ENCODE measurements around the gene OR2M7.
"Not testable (repeated sequence)": the region's sequence is repeated elsewhere in the genome, so short reads cannot be mapped to it uniquely, and the experiment has no call there.

The OR2M7 gene, protein sequence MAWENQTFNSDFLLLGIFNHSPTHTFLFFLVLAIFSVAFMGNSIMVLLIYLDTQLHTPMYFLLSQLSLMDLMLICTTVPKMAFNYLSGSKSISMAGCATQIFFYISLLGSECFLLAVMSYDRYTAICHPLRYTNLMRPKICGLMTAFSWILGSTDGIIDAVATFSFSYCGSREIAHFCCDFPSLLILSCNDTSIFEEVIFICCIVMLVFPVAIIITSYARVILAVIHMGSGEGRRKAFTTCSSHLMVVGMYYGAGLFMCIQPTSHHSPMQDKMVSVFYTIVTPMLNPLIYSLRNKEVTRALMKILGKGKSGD

DNA sequence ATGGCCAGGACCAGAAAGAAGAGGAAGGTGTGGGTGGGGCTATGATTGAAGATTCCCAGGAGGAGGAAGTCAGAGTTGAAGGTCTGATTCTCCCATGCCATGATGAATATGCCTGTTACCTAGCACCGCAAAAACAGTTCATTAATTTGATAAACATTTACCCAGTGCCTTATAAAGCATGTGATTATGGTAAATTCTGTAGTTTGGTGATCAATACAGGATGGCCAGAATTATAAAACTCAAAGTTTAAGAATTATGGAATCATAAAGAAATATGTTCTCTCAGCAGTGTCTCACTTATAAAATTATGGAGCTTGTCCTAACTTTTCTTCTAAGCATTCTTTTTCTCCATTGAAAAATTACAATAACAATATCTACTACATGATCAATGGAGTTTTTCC, at the start of gene OR2M7:
TSS of gene OR2M7 (minus strand) at position 101 of the 400 bp plus-strand sequence. CDS start at position 101, 0 bp downstream.
- no peak for DNase-seq (ENCODE audit: low read depth)

DNA sequence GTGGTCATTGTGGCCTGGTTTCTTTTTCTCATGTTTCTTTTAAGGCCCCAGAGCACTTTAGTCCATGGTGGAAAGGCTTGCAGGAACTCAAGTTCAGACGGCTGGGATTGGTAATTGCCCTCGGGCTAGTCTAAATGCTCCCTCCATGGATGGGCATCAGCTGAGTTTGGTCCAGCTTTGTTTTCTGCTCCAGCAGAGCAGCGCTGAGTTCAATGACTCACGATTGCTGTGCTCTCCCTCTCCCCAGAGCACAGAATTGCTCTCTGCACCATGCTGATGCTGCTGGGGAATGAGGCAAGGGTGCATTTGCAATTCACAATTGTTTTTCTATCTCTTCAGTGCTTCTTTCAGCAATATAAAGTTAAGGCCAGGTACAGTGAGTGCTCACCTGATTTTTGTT, 49.4 kb upstream of the OR2M7 start:
- no peak for DNase-seq (ENCODE audit: low read depth)

DNA sequence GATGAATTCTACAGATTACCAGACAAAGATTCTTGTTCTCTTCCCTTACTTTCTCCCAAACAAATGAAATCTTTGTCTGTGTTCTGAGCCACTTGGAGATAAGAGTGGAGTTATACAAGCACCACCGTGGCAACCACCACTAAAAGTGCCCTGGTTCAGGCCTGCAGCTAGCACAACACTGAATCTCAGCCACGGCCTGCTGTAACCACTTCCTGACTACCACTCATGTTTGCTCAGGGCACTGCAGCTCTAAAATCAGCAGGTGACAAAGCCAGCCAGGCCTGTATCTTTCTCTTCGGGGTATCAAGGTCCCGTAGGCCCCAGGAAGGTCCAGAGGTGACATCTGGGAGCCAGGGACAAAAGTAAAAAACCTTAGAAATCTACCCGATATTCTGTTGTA, 48.0 kb upstream of the OR2M7 start:
- DNase-seq (ENCODE audit: low read depth), result no peak

DNA sequence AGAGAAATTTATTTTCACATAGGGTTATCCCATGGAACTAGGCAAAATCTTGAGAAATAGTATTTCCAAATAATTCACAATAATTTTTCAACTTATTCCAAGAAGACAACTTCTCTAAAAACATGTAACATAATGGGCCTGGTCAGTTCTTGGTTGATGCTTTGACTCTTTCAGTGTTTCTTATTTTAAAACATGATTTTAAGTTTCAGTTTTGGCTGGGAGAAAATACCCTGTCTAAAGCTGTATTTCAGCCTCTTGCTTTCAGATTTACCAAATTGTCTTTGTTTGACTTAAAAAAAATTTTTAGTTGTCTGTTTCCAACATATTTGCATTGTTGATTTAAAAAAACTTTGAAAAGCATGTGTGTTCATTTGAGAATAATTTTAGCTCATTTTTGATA, 42.2 kb upstream of the OR2M7 start:
- DNase-seq (ENCODE audit: low read depth), result no peak

DNA sequence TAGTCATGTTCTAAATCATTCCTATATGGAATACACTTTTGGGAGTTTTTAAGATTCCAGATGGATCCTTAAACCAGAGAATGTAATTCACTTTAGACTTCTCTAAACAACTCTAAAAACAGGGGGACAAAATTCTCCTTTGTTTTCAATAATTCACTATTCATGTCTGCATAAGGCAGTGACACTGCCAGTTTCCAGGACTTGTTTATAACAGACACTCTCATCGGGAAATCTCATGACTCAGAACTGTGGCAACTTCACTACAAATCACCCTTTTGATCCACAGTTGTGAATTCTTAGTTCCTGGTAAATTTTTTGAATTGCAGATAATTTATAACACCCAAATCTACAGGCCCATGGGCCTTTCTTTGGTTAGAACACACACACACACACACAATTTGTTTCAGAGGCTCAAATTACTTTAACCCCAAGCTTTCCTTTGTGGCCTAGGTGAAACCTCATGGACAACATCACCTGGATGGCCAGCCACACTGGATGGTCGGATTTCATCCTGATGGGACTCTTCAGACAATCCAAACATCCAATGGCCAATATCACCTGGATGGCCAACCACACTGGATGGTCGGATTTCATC, 36.9 kb upstream of the OR2M7 start, which contains the start of gene OR2T4:
TSS of gene OR2T4 (plus strand) at position 545 of the 595 bp plus-strand sequence. CDS start at position 545, 0 bp downstream.
- DNase-seq (ENCODE audit: low read depth), result no peak

DNA sequence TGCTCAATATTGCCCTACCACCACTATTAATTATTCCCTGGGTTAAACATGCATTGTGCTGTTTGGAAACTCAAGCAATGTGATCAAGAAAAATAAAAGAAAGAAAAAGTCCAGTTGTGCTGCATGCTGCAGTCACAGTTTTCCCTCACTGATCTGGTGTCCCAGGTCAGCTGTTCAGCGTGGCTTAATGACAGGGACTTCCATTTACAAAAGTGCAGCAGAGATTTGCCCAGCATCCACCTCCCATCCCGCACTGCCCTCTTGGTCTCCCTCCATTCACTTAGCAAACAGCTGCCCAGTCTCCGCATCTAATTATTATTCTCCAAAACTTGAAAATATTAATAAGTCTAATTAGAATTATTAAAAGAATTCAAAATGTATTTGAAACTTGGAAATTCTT, 35.0 kb upstream of the OR2M7 start:
- no peak for DNase-seq (ENCODE audit: low read depth)

DNA sequence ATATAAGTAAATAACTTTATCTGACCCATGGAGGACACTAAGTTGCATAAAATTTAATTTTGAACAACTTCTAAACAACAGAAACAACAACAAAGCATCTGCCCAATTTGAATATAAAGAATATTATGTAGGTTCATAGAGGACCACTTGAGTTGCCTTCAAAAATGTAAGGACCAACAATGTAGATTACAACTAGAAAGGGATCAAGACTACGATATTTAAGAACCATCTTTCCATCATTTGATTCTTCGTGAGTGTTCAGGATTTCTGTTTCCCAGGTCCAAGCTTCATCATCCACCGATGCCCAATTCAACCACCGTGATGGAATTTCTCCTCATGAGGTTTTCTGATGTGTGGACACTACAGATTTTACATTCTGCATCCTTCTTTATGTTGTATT, 24.1 kb upstream of the OR2M7 start, which contains the start of gene OR14C36:
TSS of gene OR14C36 (plus strand) at position 301 of the 400 bp plus-strand sequence. CDS start at position 301, 0 bp downstream.
- DNase-seq (ENCODE audit: low read depth), result no peak

DNA sequence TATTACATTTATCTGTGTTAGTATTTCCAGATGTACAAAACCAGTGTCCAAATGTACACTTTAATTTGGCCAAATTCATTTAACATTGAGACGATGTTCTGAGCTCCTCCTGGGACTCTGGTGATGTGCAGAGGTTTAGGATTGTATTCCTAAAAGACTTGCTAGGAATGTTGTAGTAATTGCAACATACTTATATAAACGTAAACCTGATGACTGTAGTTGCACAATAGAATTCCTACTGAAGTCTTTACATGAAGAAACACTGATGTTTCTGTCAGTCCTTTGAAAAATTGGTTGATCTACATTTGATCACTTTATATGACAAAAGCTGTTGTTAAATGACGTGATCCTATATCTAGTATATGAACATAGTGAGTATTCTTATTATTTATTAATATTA, 19.1 kb upstream of the OR2M7 start:
- DNase-seq (ENCODE audit: low read depth), result no peak

DNA sequence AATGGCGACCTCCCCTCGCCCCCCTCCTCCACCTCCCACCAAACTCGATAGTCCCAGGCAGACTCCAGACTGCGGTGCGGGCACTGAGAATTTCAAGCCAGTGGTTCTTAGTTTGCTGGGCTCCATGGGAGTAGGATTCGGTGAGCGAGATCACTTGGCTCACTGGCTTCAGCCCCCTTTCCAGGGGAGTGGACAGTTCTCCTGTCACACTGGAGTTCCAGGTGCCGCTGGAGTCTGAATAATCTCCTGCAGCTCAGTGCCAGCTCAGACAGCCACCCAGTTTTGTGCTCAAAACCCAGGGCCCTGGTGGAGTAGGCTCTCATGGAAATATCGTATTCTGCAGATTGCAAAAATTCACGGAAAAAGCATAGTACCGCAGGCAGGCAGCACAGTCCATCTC, 7.6 kb downstream of the OR2M7 start:
- no peak for DNase-seq (ENCODE audit: low read depth)

DNA sequence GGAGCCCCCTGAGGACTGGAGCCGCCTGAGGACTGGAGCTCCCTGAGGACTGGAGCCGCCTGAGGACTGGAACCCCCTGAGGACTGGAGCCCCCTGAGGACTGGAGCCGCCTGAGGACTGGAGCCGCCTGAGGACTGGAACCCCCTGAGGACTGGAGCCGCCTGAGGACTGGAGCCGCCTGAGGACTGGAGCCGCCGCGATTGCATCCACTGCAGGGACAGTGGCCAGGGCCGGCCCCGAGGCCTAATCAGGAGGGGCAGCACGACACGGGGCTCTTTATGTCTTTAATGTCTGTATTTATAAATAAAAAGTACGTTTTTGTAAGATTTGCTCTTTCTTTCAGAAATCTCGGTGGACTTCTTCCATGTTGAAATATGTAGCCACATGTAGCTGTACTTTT, 17.6 kb downstream of the OR2M7 start:
- DNase-seq (ENCODE audit: low read depth), result not testable (repeated sequence)

DNA sequence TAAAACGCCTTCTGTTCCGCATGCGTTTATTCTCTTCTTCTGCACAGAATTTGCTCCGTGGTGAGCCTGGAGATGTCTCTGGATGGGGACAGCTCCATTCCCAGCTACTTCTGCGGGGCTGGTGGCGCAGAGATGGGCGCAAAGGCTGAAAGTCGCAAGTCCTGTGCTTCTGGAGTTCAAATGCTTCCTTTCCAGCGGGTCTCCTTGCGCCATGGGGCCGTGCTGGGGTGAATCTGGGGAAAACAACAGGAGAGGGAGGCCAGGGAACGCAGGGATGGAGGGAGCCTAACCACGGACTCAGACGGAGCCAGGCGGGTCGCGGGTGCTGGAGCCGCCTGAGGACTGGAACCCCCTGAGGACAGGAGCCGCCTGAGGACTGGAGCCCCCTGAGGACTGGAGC, 18.3 kb downstream of the OR2M7 start:
- DNase-seq (ENCODE audit: low read depth), result no peak

DNA sequence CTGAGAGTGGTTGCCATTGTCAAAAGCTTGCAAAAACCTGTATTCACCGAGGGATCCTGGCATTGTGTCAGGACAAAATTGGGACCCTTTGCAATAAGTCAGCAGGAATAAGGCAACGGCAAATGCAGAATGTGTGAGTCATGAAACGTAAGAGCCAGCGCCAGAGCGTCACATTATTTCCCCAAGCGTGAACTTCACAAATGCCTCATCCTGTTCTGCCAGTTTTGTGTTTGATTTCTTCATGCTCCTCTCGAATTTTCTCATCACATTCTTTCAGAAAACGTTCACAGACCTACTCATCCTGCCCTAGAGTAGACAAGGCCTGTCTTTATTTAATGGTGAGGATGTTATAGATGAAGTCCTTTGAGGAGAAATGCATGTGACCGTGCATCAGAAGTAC, 18.7 kb downstream of the OR2M7 start:
- DNase-seq (ENCODE audit: low read depth), result not testable (repeated sequence)

DNA sequence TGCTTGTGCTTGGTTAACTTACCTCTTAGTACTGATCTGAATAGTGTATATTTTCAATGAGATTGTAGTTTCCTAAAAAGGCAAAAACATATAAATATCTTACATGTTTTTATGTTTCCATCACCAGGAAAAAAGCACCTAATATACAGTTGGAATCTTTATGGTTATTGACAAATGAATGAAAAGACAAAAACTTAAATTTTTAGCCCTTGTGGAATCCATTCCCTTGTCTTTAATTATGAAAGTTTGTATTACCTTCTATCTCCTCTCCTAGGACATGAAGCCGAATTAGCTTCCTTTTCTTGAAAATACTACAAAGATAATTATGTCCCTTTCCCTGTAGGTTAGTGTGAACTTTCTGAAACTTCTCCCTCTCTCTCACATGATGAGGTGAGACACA, 21.0 kb downstream of the OR2M7 start, which contains the start of gene OR2T12:
TSS of gene OR2T12 (minus strand) at position 101 of the 400 bp plus-strand sequence. CDS start 7,846 bp downstream, outside the sequence.
- no peak for DNase-seq (ENCODE audit: low read depth)

DNA sequence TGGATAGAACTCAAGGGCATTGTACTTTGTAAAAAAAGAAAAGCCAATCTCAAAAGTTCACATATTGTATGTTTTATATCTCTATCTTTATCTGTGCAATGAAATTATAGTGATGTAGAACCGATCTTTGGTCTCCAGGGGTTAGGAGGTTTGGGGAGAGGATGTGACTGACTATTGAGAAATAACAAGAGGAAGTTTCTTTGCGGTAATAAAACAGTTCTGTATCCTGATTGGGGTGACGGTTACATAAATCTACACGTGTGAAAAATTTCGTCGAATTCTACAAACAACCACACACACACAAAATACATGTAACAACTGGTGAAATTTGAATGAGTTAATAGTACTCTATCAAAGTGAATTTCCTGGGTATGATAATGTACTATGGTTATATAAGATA, 36.0 kb downstream of the OR2M7 start:
- no peak for DNase-seq (ENCODE audit: low read depth)

DNA sequence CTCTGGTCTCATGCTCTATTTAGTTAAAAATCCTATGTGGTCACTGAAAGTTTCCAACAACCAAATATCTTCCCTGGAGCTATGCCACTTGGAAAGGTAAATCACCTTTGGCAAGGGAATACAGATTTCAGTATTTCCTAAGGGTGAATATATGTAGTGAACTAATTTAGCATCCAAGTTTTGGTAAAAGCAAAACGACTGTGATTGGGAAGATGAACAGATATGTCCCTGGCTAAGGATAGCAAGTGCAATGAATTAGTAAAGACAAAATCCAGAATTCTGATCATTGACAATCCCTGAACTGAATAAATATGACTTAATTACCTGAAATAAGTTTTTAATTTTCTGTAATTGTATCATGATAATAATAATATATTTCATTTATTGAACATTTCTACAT, 46.5 kb downstream of the OR2M7 start, which contains the start of gene OR2T33:
TSS of gene OR2T33 (minus strand) at position 101 of the 400 bp plus-strand sequence. CDS start 4,162 bp downstream, outside the sequence.
- DNase-seq (ENCODE audit: low read depth), result no peak

Measured in EH (cell line).